Measurements from ENCODE around the gene RTN3.

The RTN3 gene

GRCh38 chr11:63708764-63709163, 27.5 kb downstream of the RTN3 start:
- DNase-seq (ENCODE audit: low spot score in 2 of 2) (no peak), ATAC-seq (no peak)
- H3K4me1 Mint-ChIP-seq, result peaks cover 6% of the 10 kb centered on the region
- no peaks in the 10 kb centered on the region for H3K9me3 Mint-ChIP-seq
- no peak overlapping the region for H3K4me3 Mint-ChIP-seq
- H3K27ac Mint-ChIP-seq, result no peak overlapping the region
- H3K36me3 Mint-ChIP-seq, result peaks cover 4% of the 10 kb centered on the region

GRCh38 chr11:63709336-63709884, 28.1 kb downstream of the RTN3 start:
- Mint-ChIP-seq H3K9me3 (no peaks in the 10 kb centered on the region), H3K4me3 (no peak overlapping the region), H3K36me3 (peaks cover 4% of the 10 kb centered on the region), H3K27ac (no peak overlapping the region), H3K4me1 (peaks cover 6% of the 10 kb centered on the region)
- DNase-seq (ENCODE audit: low spot score in 2 of 2), result no peak
- no peak for ATAC-seq

GRCh38 chr11:63710476-63711217, 29.3 kb downstream of the RTN3 start:
- Mint-ChIP-seq H3K9me3 (no peaks in the 10 kb centered on the region), H3K36me3 (peaks cover 4% of the 10 kb centered on the region), H3K4me1 (no peaks in the 10 kb centered on the region), H3K27ac (no peak overlapping the region), H3K4me3 (no peak overlapping the region)
- ATAC-seq, result no peak
- DNase-seq (ENCODE audit: low spot score in 2 of 2), result no peak

- no peak for DNase-seq (ENCODE audit: low spot score in 2 of 2)
- no peak for ATAC-seq
- Mint-ChIP-seq H3K4me3 (no peak overlapping the region), H3K9me3 (no peaks in the 10 kb centered on the region), H3K4me1 (no peaks in the 10 kb centered on the region), H3K27ac (no peak overlapping the region), H3K36me3 (peaks cover 4% of the 10 kb centered on the region)
Measured at GRCh38 chr11:63711838-63712237, 30.5 kb downstream of the RTN3 start.

GRCh38 chr11:63713766-63714165, 32.5 kb downstream of the RTN3 start:
- no peak overlapping the region for H3K4me3 Mint-ChIP-seq
- DNase-seq (ENCODE audit: low spot score in 2 of 2) (no peak), ATAC-seq (no peak)
- no peaks in the 10 kb centered on the region for H3K9me3 Mint-ChIP-seq
- H3K36me3 Mint-ChIP-seq, result peaks cover 4% of the 10 kb centered on the region
- H3K4me1 Mint-ChIP-seq, result no peaks in the 10 kb centered on the region
- no peak overlapping the region for H3K27ac Mint-ChIP-seq

- H3K4me3 Mint-ChIP-seq, result no peak overlapping the region
- H3K36me3 Mint-ChIP-seq, result peaks cover 4% of the 10 kb centered on the region
- H3K9me3 Mint-ChIP-seq, result no peaks in the 10 kb centered on the region
- H3K4me1 Mint-ChIP-seq, result no peaks in the 10 kb centered on the region
- no peak for ATAC-seq
- no peak overlapping the region for H3K27ac Mint-ChIP-seq
- no peak for DNase-seq (ENCODE audit: low spot score in 2 of 2)
Measured at GRCh38 chr11:63716046-63716445, 34.7 kb downstream of the RTN3 start.

- ATAC-seq, result no peak
- Mint-ChIP-seq H3K4me3 (no peak overlapping the region), H3K4me1 (no peaks in the 10 kb centered on the region), H3K9me3 (no peaks in the 10 kb centered on the region), H3K36me3 (no peaks in the 10 kb centered on the region), H3K27ac (no peak overlapping the region)
- DNase-seq (ENCODE audit: low spot score in 2 of 2), result no peak
Measured at GRCh38 chr11:63719001-63719400, 37.7 kb downstream of the RTN3 start.

GRCh38 chr11:63719987-63720386, 38.7 kb downstream of the RTN3 start:
- ATAC-seq (no peak), DNase-seq (ENCODE audit: low spot score in 2 of 2) (no peak)
- no peak overlapping the region for H3K27ac Mint-ChIP-seq
- H3K9me3 Mint-ChIP-seq, result no peaks in the 10 kb centered on the region
- H3K4me3 Mint-ChIP-seq, result no peak overlapping the region
- no peaks in the 10 kb centered on the region for H3K36me3 Mint-ChIP-seq
- H3K4me1 Mint-ChIP-seq, result no peaks in the 10 kb centered on the region

- Mint-ChIP-seq H3K4me1 (no peaks in the 10 kb centered on the region), H3K27ac (no peak overlapping the region), H3K36me3 (no peaks in the 10 kb centered on the region), H3K9me3 (no peaks in the 10 kb centered on the region), H3K4me3 (no peak overlapping the region)
- ATAC-seq, result no peak
- DNase-seq (ENCODE audit: low spot score in 2 of 2), result no peak
Measured at GRCh38 chr11:63720611-63721010, 39.3 kb downstream of the RTN3 start.

GRCh38 chr11:63729326-63729725, 48.0 kb downstream of the RTN3 start:
- ATAC-seq, result no peak
- Mint-ChIP-seq H3K36me3 (no peaks in the 10 kb centered on the region), H3K4me1 (no peaks in the 10 kb centered on the region), H3K27ac (no peak overlapping the region), H3K4me3 (no peak overlapping the region), H3K9me3 (no peaks in the 10 kb centered on the region)
- DNase-seq (ENCODE audit: low spot score in 2 of 2), result no peak

GRCh38 chr11:63736864-63737263, 55.6 kb downstream of the RTN3 start:
- Mint-ChIP-seq H3K4me1 (no peaks in the 10 kb centered on the region), H3K27ac (no peak overlapping the region), H3K9me3 (no peaks in the 10 kb centered on the region), H3K36me3 (no peaks in the 10 kb centered on the region), H3K4me3 (no peak overlapping the region)
- ATAC-seq (no peak), DNase-seq (ENCODE audit: low spot score in 2 of 2) (no peak)

- H3K9me3 Mint-ChIP-seq, result no peaks in the 10 kb centered on the region
- H3K4me1 Mint-ChIP-seq, result no peaks in the 10 kb centered on the region
- H3K36me3 Mint-ChIP-seq, result no peaks in the 10 kb centered on the region
- no peak for ATAC-seq
- no peak for DNase-seq (ENCODE audit: low spot score in 2 of 2)
- no peak overlapping the region for H3K27ac Mint-ChIP-seq
- H3K4me3 Mint-ChIP-seq, result no peak overlapping the region
Measured at GRCh38 chr11:63737718-63738117, 56.4 kb downstream of the RTN3 start.

GRCh38 chr11:63738720-63739360, 57.5 kb downstream of the RTN3 start:
- peak; percentile 43 to 80 for DNase-seq (ENCODE audit: low spot score in 2 of 2)
- no peaks in the 10 kb centered on the region for H3K9me3 Mint-ChIP-seq
- H3K36me3 Mint-ChIP-seq, result no peaks in the 10 kb centered on the region
- no peak overlapping the region for H3K27ac Mint-ChIP-seq
- no peak for ATAC-seq
- H3K4me1 Mint-ChIP-seq, result no peaks in the 10 kb centered on the region
- H3K4me3 Mint-ChIP-seq, result no peak overlapping the region

GRCh38 chr11:63745304-63746170, 64.2 kb downstream of the RTN3 start:
- no peak overlapping the region for H3K27ac Mint-ChIP-seq
- DNase-seq (ENCODE audit: low spot score in 2 of 2) (no peak), ATAC-seq (no peak)
- no peaks in the 10 kb centered on the region for H3K9me3 Mint-ChIP-seq
- no peaks in the 10 kb centered on the region for H3K4me1 Mint-ChIP-seq
- H3K36me3 Mint-ChIP-seq, result peaks cover 9% of the 10 kb centered on the region
- H3K4me3 Mint-ChIP-seq, result no peak overlapping the region

- DNase-seq (ENCODE audit: low spot score in 2 of 2) (no peak), ATAC-seq (no peak)
- Mint-ChIP-seq H3K36me3 (peaks cover 23% of the 10 kb centered on the region), H3K4me1 (no peaks in the 10 kb centered on the region), H3K4me3 (no peak overlapping the region), H3K9me3 (no peaks in the 10 kb centered on the region), H3K27ac (no peak overlapping the region)
Measured at GRCh38 chr11:63747011-63747410, 65.7 kb downstream of the RTN3 start.
